Measurements from ENCODE around the gene FOXN3. TPM values are rescaled to one million over a fixed set of nuclear protein-coding genes. Genes with fewer than 3 reads are reported as not detected.

FOXN3 gene
- total and polyA plus RNA-seq, 2 experiments from 2014 or later, result 98.9 to 167 TPM

DNA sequence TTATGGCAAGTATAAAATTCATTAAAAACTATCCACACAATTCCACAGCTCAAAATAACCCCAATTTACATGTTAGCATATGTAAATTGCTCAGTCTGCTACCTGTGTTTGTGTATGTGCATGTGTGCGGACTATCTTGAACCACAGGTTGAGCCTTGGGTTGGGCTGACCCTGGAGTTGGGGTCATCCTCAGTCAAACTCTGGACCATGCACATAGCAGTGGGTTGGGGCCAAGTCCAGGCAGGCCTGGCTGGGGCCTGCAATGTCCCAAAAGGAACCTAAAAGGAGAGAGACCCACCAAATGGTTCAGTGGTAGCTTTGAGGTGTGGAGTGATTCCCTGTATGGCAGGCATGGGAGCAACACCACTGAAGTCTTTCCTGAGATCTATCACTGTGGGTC is 156.1 kb downstream of the FOXN3 start:
- H3K79me2 ChIP-seq (replicated peaks; ENCODE audit: insufficient read depth), result peaks cover 100% of the 10 kb centered on the region
- ATAC-seq (no peak), DNase-seq (ENCODE audit: low spot score) (no peak)
- H3K36me3 ChIP-seq (ENCODE audit: insufficient read depth), result no peaks in the 10 kb centered on the region
- Mint-ChIP-seq H3K27me3 (ENCODE audit: insufficient read depth, low read depth, poor library complexity) (no peaks in the 10 kb centered on the region), H3K27ac (no peak overlapping the region), H3K9me3 (no peaks in the 10 kb centered on the region), H3K4me1 (peaks cover 39% of the 10 kb centered on the region), H3K4me3 (no peak overlapping the region), H3K36me3 (ENCODE audit: low read depth) (peaks cover 39% of the 10 kb centered on the region)
- H3K27ac ChIP-seq (ENCODE audit: low read depth), result peak overlapping the region; percentile 67; the same call in 1 of the 2 replicates
- H3K27me3 ChIP-seq (ENCODE audit: insufficient read depth), result no peaks in the 10 kb centered on the region
- H3K4me3 ChIP-seq, result no peak overlapping the region
- H2AFZ ChIP-seq, result no peak overlapping the region
- TF ChIP-seq POLR2AphosphoS5 (IDR thresholded peaks at IDR 0.05; ENCODE audit: low read depth) (no peak), EZH2 (IDR thresholded peaks at IDR 0.05; ENCODE audit: low read depth, unreplicated experiment) (no peak), NANOG (IDR thresholded peaks at IDR 0.05; ENCODE audit: borderline replicate concordance) (no peak), JUNB (IDR thresholded peaks at IDR 0.05; ENCODE audit: unreplicated experiment) (no peak), ZNF331 (CRISPR knock-in tag; IDR thresholded peaks at IDR 0.05; ENCODE audit: low read depth) (no peak), EZH2phosphoT487 (IDR thresholded peaks at IDR 0.05; ENCODE audit: unreplicated experiment) (no peak), CREB1 (CRISPR knock-in tag; IDR thresholded peaks at IDR 0.05; ENCODE audit: low read depth) (no peak), ZNF114 (CRISPR knock-in tag; IDR thresholded peaks at IDR 0.05) (no peak), STAT1 (IDR thresholded peaks at IDR 0.05; ENCODE audit: unreplicated experiment) (no peak)
- TF ChIP-seq, protein P1, sequence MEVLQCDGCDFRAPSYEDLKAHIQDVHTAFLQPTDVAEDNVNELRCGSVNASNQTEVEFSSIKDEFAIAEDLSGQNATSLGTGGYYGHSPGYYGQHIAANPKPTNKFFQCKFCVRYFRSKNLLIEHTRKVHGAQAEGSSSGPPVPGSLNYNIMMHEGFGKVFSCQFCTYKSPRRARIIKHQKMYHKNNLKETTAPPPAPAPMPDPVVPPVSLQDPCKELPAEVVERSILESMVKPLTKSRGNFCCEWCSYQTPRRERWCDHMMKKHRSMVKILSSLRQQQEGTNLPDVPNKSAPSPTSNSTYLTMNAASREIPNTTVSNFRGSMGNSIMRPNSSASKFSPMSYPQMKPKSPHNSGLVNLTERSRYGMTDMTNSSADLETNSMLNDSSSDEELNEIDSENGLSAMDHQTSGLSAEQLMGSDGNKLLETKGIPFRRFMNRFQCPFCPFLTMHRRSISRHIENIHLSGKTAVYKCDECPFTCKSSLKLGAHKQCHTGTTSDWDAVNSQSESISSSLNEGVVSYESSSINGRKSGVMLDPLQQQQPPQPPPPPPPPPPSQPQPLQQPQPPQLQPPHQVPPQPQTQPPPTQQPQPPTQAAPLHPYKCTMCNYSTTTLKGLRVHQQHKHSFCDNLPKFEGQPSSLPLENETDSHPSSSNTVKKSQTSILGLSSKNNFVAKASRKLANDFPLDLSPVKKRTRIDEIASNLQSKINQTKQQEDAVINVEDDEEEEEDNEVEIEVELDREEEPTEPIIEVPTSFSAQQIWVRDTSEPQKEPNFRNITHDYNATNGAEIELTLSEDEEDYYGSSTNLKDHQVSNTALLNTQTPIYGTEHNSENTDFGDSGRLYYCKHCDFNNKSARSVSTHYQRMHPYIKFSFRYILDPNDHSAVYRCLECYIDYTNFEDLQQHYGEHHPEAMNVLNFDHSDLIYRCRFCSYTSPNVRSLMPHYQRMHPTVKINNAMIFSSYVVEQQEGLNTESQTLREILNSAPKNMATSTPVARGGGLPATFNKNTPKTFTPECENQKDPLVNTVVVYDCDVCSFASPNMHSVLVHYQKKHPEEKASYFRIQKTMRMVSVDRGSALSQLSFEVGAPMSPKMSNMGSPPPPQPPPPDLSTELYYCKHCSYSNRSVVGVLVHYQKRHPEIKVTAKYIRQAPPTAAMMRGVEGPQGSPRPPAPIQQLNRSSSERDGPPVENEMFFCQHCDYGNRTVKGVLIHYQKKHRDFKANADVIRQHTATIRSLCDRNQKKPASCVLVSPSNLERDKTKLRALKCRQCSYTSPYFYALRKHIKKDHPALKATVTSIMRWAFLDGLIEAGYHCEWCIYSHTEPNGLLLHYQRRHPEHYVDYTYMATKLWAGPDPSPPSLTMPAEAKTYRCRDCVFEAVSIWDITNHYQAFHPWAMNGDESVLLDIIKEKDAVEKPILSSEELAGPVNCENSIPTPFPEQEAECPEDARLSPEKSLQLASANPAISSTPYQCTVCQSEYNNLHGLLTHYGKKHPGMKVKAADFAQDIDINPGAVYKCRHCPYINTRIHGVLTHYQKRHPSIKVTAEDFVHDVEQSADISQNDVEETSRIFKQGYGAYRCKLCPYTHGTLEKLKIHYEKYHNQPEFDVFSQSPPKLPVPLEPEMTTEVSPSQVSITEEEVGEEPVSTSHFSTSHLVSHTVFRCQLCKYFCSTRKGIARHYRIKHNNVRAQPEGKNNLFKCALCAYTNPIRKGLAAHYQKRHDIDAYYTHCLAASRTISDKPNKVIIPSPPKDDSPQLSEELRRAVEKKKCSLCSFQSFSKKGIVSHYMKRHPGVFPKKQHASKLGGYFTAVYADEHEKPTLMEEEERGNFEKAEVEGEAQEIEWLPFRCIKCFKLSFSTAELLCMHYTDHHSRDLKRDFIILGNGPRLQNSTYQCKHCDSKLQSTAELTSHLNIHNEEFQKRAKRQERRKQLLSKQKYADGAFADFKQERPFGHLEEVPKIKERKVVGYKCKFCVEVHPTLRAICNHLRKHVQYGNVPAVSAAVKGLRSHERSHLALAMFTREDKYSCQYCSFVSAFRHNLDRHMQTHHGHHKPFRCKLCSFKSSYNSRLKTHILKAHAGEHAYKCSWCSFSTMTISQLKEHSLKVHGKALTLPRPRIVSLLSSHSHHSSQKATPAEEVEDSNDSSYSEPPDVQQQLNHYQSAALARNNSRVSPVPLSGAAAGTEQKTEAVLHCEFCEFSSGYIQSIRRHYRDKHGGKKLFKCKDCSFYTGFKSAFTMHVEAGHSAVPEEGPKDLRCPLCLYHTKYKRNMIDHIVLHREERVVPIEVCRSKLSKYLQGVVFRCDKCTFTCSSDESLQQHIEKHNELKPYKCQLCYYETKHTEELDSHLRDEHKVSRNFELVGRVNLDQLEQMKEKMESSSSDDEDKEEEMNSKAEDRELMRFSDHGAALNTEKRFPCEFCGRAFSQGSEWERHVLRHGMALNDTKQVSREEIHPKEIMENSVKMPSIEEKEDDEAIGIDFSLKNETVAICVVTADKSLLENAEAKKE (CRISPR knock-in tag; IDR thresholded peaks at IDR 0.05), result no peak
- TF ChIP-seq, protein P2, sequence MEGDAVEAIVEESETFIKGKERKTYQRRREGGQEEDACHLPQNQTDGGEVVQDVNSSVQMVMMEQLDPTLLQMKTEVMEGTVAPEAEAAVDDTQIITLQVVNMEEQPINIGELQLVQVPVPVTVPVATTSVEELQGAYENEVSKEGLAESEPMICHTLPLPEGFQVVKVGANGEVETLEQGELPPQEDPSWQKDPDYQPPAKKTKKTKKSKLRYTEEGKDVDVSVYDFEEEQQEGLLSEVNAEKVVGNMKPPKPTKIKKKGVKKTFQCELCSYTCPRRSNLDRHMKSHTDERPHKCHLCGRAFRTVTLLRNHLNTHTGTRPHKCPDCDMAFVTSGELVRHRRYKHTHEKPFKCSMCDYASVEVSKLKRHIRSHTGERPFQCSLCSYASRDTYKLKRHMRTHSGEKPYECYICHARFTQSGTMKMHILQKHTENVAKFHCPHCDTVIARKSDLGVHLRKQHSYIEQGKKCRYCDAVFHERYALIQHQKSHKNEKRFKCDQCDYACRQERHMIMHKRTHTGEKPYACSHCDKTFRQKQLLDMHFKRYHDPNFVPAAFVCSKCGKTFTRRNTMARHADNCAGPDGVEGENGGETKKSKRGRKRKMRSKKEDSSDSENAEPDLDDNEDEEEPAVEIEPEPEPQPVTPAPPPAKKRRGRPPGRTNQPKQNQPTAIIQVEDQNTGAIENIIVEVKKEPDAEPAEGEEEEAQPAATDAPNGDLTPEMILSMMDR (conservative IDR thresholded peaks at IDR 0.05; ENCODE audit: low read depth in 2 of 2), result no peak
- TF ChIP-seq, protein P3, sequence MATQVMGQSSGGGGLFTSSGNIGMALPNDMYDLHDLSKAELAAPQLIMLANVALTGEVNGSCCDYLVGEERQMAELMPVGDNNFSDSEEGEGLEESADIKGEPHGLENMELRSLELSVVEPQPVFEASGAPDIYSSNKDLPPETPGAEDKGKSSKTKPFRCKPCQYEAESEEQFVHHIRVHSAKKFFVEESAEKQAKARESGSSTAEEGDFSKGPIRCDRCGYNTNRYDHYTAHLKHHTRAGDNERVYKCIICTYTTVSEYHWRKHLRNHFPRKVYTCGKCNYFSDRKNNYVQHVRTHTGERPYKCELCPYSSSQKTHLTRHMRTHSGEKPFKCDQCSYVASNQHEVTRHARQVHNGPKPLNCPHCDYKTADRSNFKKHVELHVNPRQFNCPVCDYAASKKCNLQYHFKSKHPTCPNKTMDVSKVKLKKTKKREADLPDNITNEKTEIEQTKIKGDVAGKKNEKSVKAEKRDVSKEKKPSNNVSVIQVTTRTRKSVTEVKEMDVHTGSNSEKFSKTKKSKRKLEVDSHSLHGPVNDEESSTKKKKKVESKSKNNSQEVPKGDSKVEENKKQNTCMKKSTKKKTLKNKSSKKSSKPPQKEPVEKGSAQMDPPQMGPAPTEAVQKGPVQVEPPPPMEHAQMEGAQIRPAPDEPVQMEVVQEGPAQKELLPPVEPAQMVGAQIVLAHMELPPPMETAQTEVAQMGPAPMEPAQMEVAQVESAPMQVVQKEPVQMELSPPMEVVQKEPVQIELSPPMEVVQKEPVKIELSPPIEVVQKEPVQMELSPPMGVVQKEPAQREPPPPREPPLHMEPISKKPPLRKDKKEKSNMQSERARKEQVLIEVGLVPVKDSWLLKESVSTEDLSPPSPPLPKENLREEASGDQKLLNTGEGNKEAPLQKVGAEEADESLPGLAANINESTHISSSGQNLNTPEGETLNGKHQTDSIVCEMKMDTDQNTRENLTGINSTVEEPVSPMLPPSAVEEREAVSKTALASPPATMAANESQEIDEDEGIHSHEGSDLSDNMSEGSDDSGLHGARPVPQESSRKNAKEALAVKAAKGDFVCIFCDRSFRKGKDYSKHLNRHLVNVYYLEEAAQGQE (IDR thresholded peaks at IDR 0.05; ENCODE audit: unreplicated experiment), result no peak
- TF ChIP-seq, protein P4, sequence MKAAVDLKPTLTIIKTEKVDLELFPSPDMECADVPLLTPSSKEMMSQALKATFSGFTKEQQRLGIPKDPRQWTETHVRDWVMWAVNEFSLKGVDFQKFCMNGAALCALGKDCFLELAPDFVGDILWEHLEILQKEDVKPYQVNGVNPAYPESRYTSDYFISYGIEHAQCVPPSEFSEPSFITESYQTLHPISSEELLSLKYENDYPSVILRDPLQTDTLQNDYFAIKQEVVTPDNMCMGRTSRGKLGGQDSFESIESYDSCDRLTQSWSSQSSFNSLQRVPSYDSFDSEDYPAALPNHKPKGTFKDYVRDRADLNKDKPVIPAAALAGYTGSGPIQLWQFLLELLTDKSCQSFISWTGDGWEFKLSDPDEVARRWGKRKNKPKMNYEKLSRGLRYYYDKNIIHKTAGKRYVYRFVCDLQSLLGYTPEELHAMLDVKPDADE (IDR thresholded peaks at IDR 0.05), result no peak
- H3K4me1 ChIP-seq (ENCODE audit: insufficient read depth), result peaks cover 11% of the 10 kb centered on the region
- peaks cover 55% of the 10 kb centered on the region for H4K20me1 ChIP-seq (replicated peaks; ENCODE audit: insufficient read depth)
- H3F3A ChIP-seq (replicated peaks; ENCODE audit: low read depth), result 0 out of 2 replicates have a peak, but pooled peaks cover 4% of the 10 kb centered on the region
- H3K4me2 ChIP-seq, result no peak overlapping the region
- peaks cover 10% of the 10 kb centered on the region; the same call in 1 of the 2 replicates for H3K9me2 ChIP-seq (ENCODE audit: insufficient read depth)

Data from GM23338 (cell line).